ENCODE data around the gene FAM72A.
"Not testable (repeated sequence)": the region's sequence is repeated elsewhere in the genome, so short reads cannot be mapped to it uniquely, and the experiment has no call there.

FAM72A gene

DNA sequence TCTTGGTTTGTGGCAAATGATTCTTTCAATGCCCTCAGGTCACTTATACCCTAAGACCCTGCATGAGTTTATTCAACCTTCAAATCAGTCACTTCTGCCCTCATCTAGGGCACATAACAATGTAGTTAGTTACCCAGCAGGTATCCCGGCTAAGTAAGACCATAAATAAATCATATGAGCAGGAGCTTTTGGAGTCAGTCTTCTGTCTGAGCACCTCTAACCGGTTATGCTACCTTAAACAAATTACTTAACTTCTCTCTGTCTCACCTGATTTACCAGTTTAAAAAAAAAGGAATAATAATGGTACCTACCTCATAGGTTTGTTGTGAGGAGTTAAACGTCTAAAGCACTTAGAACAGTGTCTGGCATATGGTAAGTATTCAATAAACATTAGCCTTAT lies 16.9 kb downstream of the FAM72A start:
- H3K4me3 Mint-ChIP-seq; H3K36me3 Mint-ChIP-seq (ENCODE audit: low read depth); H3K27ac Mint-ChIP-seq; DNase-seq; H3K4me1 Mint-ChIP-seq (ENCODE audit: low read depth); H3K27me3 Mint-ChIP-seq; H3K9me3 Mint-ChIP-seq: not testable (repeated sequence)

DNA sequence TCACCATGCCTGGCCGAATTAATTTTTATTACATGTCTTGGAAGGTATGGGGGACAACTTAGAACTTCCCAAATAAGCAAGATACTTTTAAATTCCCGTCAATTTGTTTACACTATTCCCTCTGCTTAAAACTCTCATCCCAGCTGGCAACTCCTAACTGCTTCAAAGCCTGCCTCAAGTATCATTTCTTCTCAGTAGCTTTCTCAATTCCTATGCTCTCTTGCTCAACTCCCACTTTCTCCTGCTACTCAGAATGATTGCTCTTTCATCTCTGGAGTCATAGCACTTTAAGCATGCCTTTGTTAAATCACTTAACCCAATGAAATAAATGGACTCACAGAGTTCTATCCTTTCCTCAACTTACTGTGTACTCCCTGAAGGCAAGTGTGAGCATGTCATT lies 18.9 kb downstream of the FAM72A start:
- not testable (repeated sequence) for H3K4me1 Mint-ChIP-seq (ENCODE audit: low read depth); H3K36me3 Mint-ChIP-seq (ENCODE audit: low read depth); H3K27ac Mint-ChIP-seq; H3K27me3 Mint-ChIP-seq; H3K4me3 Mint-ChIP-seq; DNase-seq; H3K9me3 Mint-ChIP-seq

DNA sequence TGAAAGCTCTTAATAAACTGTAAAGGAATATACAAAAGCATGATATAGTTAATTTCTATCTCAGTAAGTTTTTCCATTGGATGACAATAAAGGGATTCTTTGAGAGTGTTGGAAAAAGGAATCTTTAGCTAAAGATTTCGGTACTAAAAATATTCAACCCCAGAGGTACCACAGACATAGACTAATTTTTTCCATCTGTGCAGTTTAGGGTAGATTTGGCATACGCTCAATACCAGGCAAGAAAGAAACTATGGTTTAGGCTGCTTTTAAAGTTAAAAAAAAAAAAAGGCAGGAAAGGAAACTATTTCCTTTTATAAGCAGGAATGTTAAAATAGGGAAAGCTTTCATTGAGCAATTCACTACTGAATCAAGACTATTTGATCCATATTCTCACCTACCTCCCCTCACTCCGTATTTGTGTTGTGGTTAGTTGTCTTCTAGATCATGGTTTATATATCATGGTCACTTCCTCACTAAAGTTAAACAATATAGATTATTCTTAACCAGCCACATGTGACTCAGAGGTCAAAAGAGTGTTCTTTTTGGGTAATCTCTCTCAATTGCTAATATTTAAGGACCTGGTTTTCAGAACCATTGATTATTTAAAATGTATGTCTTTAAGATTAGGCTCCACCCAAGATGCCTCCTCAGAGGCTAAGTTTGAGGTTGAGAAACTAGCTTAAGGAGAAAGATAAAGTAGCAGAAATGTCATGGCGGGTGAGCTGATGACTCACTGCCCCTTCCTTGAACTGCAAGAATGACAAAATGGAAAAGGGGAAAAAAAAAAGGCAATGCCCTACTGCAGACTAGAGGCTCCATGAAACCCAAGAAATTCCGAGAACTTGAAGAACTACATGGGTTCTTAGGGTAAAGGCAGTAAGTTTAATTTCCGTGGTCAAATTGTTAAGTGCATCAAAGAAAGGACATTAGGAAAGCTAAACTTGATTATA lies 20.0 kb downstream of the FAM72A start:
- H3K27ac Mint-ChIP-seq; H3K4me1 Mint-ChIP-seq (ENCODE audit: low read depth); H3K4me3 Mint-ChIP-seq: not testable (repeated sequence)

DNA sequence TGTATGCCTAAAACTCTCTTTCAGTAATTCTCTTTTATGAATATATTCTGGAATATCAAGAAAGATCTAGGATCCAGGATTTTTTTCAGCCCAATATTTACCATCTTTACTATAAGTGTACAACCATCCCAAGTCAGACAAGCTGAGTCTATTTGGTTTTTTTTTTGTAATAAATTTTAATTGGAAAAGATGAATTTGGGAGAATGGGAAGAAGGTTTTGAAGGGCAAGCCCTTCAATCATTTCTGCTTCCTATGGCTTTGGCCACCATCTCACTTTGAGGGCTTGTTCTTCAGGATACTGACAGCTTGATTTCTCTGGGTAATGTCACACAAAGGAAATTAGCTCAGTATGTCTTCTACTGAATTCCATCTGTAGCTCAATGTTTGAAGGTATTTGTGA lies 23.0 kb downstream of the FAM72A start:
- H3K36me3 Mint-ChIP-seq (ENCODE audit: low read depth); H3K4me3 Mint-ChIP-seq; DNase-seq; H3K27me3 Mint-ChIP-seq; H3K4me1 Mint-ChIP-seq (ENCODE audit: low read depth); H3K27ac Mint-ChIP-seq; H3K9me3 Mint-ChIP-seq: not testable (repeated sequence)

More for the DNA sequence above, 20.0 kb downstream of the FAM72A start:
- DNase-seq; H3K9me3 Mint-ChIP-seq; H3K36me3 Mint-ChIP-seq (ENCODE audit: low read depth); H3K27me3 Mint-ChIP-seq: not testable (repeated sequence)

DNA sequence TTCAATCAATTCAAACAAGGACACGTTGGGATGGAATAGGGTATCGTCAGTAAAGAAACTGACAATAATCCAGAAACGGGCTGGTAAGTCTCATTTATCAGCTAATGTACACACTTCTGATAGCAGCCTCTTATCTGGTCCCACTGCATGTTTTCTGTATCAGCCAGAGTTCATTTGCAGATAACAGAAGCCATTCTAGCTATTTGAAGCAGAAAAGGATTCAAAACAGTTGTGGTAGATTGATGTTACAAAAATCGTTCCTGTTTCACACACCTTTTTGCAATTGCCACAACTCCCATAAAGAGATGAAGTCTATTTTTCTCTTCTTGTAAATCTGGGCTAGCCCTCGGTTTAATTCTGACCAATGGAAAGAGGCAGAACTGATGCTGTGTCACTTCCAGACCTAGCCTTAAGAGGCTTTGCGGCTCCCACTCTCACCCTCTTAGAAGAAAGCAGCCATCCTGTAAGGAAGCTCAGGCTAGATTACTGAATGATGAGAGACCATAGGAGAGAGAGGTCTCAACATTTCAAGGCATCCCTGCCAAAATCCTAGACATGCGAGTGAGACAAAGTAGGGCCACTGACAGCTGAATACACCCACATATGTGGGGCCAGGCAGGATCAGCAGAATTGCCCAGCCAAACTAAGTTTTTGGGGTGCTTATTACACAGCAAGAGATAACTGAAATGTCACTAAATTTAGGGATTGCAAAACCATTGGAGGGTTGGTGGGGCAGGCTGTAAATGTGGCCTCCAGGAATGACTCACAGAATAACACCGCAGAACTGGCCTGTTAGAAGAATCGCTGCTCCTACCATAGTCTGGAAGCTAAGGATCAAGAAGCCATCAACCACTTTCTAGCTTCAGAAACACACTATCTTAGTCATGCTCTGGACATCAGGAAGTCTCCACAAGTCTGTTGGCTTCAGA lies 24.3 kb downstream of the FAM72A start:
- not testable (repeated sequence) for H3K9me3 Mint-ChIP-seq; DNase-seq; H3K27ac Mint-ChIP-seq; H3K36me3 Mint-ChIP-seq (ENCODE audit: low read depth); H3K4me1 Mint-ChIP-seq (ENCODE audit: low read depth); H3K4me3 Mint-ChIP-seq; H3K27me3 Mint-ChIP-seq

DNA sequence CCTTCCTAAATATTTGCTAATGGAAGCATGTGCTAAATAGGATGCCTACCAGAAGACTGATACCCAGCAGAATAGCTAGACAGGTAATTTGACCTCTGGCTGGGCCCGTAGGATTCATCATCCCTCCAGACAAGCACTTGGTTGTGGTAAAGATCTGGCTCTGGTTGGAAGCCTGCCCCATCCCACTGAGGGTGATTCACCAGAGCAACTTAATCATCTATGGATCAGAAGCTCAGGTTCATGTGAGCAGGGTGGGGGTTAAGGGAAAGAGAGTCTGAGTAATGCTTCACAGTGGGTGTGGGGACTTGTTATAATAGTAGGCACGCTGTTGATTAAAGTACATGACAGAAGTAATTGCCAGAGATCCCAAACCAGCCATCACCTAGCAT lies 26.5 kb downstream of the FAM72A start:
- not testable (repeated sequence) for H3K27ac Mint-ChIP-seq; H3K4me1 Mint-ChIP-seq (ENCODE audit: low read depth); H3K27me3 Mint-ChIP-seq; H3K36me3 Mint-ChIP-seq (ENCODE audit: low read depth); H3K4me3 Mint-ChIP-seq; DNase-seq; H3K9me3 Mint-ChIP-seq

DNA sequence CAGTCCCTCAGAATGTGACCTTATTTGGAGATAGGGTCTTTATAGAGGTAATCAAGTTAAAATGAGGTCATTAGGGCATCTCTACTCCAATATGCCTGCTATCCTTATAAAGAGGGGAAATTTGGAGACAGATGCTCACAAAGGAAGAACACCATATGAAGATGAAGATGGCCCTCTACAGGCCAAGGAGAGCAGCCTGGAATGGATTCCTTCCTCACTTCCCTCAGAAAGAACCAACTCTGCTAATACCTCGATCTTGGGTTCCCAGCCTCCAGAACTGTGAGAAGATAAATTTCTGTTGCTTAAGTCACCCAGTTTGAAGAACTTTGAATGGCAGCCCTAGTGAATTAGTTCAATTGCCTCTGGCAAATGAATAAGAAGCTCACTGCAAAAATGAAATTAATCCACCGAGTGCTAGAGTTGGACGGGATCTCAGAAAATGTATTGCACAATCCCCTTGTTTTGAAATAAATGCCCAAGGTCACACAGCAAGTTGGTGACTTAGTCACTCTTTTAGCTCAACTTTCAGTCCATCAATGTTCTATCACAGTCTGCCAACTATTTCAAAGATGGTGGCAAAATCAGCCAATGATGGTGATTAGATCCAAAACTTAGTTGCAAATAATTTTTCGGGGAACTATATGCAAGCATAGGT lies 27.1 kb downstream of the FAM72A start:
- not testable (repeated sequence) for DNase-seq; H3K4me1 Mint-ChIP-seq (ENCODE audit: low read depth); H3K4me3 Mint-ChIP-seq; H3K27ac Mint-ChIP-seq; H3K27me3 Mint-ChIP-seq; H3K9me3 Mint-ChIP-seq; H3K36me3 Mint-ChIP-seq (ENCODE audit: low read depth)

DNA sequence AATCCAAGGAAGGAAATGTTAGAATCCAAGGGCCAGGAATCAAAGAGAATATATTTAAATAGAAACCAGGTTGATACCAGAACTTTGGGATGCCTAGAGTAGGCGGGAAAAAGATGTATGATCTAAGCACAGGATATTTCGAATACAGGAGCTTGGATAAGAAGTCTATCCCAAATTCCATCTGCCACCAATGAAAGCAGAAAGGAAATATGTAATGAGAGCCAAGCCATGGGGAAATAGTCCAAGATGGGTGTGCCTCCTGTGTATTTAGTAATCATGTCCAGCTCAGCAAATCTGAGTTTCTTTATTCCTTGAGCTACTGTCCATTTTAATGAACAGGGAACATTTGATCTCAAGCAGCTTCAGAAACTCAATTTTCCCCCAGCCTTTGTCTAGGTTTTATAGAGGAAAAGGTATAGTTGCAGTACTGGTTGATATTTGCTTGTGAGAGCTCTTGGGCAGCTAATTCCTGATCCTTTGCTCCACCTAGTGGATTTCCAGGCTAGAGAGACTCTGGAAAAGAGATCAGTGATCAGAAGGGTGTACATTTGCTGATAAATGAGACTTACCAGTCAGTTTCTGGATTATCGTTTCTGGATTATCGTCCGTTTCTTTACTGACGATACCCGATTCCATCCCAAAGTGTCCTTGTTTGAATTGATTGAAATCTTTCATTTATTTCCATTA lies 28.3 kb downstream of the FAM72A start:
- not testable (repeated sequence) for H3K36me3 Mint-ChIP-seq (ENCODE audit: low read depth); H3K4me1 Mint-ChIP-seq (ENCODE audit: low read depth); H3K4me3 Mint-ChIP-seq; H3K27me3 Mint-ChIP-seq; H3K9me3 Mint-ChIP-seq; H3K27ac Mint-ChIP-seq; DNase-seq

DNA sequence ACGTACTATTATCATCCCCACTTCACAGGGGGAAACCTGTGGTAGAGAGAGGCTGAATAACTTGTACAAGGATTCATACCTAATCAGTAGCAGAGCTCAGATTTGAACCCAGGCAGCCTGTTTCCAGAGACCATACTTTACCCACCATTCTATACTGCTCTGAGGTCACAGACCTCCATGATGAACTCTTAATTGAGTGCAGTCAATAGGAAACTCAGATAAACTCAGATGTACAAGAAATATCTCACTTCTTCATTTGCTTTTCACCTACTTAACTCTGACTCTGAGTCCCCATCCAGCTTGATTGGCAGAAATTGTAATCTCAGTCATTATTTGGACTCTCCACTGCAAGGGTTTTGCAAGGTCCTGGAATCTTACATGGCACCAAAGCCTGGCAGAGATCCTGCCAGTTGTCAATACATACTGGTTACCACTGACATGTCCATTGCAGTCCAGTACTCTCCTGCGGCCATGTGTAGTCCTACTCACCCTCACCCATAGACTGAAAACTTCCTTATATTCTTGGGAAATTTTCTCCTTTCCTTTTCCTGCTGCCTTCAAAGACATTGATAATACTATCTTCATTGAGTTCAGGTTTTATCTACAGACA lies 29.4 kb downstream of the FAM72A start:
- not testable (repeated sequence) for H3K9me3 Mint-ChIP-seq; DNase-seq; H3K27me3 Mint-ChIP-seq; H3K4me1 Mint-ChIP-seq (ENCODE audit: low read depth); H3K36me3 Mint-ChIP-seq (ENCODE audit: low read depth); H3K4me3 Mint-ChIP-seq; H3K27ac Mint-ChIP-seq

DNA sequence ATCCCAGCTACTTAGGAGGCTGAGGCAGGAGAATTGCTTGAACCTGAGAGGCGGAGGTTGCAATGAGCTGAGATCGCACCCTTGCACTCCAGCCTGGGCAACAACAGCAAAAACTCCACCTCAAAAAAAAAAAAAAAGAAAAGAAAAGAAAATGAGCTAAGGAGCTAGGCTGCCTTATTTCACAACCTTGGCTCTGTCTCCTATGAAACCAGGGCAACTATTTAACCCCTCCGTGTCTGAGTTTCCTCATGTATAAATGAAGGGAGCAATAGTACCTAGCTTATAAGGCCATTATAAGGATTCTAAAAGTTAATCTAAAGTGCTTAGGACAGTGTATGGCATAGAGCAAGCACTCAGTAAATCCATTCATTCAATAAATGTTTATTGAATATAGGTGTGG lies 32.8 kb downstream of the FAM72A start:
- H3K9me3 Mint-ChIP-seq; H3K4me3 Mint-ChIP-seq; H3K36me3 Mint-ChIP-seq (ENCODE audit: low read depth); DNase-seq; H3K27ac Mint-ChIP-seq; H3K4me1 Mint-ChIP-seq (ENCODE audit: low read depth); H3K27me3 Mint-ChIP-seq: not testable (repeated sequence)

DNA sequence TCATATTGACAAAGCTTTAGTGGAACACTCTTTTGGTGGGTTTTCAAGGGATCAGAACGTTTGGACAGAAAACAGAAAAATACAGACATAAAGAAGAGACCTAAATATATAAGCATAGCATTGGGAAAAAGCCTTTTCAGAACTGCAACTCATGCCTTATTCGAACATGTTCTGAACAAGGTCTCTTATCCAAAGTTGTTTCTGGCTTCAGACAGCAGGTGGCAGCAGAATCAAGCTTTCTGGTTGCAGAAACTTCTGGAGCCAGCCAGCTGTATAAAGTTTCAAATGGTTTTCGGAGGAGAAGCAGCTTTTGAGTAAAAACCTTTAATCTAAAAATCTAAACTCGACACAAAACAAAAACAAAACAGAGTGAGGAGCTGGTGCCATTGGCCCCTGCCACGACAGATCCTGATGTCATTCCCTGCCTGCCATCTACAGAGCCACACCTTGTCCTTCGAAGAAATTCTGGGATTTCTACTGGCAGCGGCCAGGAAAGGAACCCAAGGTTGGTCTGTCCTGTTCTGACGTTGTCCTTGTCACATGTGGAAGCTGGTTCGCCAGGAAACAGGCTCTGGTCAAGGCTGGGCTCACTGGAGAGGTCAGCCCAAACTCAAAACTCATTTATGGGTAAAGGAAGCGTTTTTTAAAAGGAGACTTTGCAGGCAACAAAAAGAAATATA lies 35.1 kb downstream of the FAM72A start:
- not testable (repeated sequence) for H3K27me3 Mint-ChIP-seq; H3K9me3 Mint-ChIP-seq; H3K4me3 Mint-ChIP-seq; DNase-seq; H3K27ac Mint-ChIP-seq; H3K36me3 Mint-ChIP-seq (ENCODE audit: low read depth); H3K4me1 Mint-ChIP-seq (ENCODE audit: low read depth)

DNA sequence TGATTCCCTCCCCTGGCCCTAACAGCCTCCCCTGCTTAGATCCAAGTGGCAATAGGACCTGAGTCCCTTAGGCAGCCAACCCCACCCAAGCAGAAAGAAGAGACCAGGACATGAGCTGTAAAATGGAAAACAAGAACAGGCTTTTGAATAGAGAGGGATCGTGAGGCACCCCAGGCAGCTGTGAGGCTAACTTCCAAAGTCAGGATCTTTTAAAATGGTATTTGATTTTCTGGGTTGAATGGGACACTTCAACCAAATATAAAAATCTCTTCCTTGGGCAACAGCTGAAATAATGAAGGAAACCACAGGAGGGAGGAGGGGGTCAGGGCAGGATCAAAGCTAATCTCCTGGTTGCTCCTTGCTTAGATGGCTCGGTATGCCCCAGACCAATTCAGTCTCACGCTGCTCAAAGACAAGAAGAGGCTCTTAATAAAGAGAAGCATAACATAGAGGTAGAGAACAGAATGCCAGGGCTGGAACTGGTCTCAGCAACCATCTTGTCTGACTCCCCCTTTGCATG lies 56.8 kb downstream of the FAM72A start:
- H3K4me1 Mint-ChIP-seq (ENCODE audit: low read depth) = peaks cover 2% of the 10 kb centered on the region
- no peaks in the 10 kb centered on the region for H3K9me3 Mint-ChIP-seq
- H3K27me3 Mint-ChIP-seq = peaks cover 13% of the 10 kb centered on the region
- H3K36me3 Mint-ChIP-seq (ENCODE audit: low read depth) = no peaks in the 10 kb centered on the region
- no peak overlapping the region for H3K27ac Mint-ChIP-seq
- no peak overlapping the region for H3K4me3 Mint-ChIP-seq
- no peak for DNase-seq

DNA sequence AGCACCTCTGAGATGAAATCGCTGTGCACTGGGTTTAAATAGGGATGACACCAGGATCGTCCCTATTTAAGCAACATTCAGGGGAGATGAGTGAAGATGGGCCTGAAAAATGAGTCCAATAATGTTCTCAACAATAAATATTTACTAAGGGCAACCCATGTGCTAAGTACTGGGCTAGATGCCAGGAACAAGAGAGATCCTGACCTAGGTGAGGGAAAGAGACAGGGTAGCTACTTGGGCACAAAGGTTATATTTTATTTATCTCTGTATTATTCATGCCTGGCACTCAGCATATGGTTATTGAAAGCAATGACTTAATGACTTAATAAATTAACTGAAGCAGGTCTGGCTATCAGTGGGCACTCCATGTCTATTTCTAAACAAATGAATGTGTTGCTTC lies 58.0 kb downstream of the FAM72A start:
- no peaks in the 10 kb centered on the region for H3K36me3 Mint-ChIP-seq (ENCODE audit: low read depth)

More for the DNA sequence above, 58.0 kb downstream of the FAM72A start:
- no peaks in the 10 kb centered on the region for H3K9me3 Mint-ChIP-seq
- H3K27ac Mint-ChIP-seq = no peak overlapping the region
- H3K4me3 Mint-ChIP-seq = no peak overlapping the region
- H3K27me3 Mint-ChIP-seq = peaks cover 13% of the 10 kb centered on the region
- no peak for DNase-seq
- H3K4me1 Mint-ChIP-seq (ENCODE audit: low read depth) = peaks cover 2% of the 10 kb centered on the region
